H1 (cell line): ENCODE data around the gene ALDH1L2. TPM values are rescaled to one million over a fixed set of nuclear protein-coding genes. Genes with fewer than 3 reads are reported as not detected.
A peak's percentile ranks its signal among the peaks of the same experiment; 100 is the strongest.

Source experiments
- ATF2 ChIP-seq: IDR thresholded peaks from 2 replicates; pipeline ENCODE4 v1.6.1; 2012; ENCODE audit warnings: low read length, inconsistent platforms
- CBX5 ChIP-seq: fragments of 300-800, 300-1000 bp; sonication (generic); IDR thresholded peaks from 2 replicates; pipeline ENCODE4 v1.7.1; 2016; ENCODE audit warnings: antibody characterized with exemption, low read length, low read depth
- CEBPB ChIP-seq: IDR thresholded peaks from 2 replicates; pipeline ENCODE4 v1.6.1; 2012; ENCODE audit warnings: low read depth, low read length
- CHD1 ChIP-seq: IDR thresholded peaks from 2 replicates; pipeline ENCODE4 v1.6.1; 2012; ENCODE audit warnings: low read depth, low read length, improper control_type of control experiment
- CTBP2 ChIP-seq: IDR thresholded peaks from 2 replicates; pipeline ENCODE4 v1.7.0; 2011; ENCODE audit warnings: borderline replicate concordance, mild to moderate bottlenecking, moderate library complexity, mixed read lengths, low read length; ENCODE audit not compliant: insufficient read depth, insufficient read length
- E2F6 ChIP-seq: IDR thresholded peaks from 2 replicates; pipeline ENCODE4 v1.6.1; 2012; ENCODE audit warnings: inconsistent platforms
- GABPA ChIP-seq: IDR thresholded peaks from 2 replicates; pipeline ENCODE4 v1.6.1; 2011; ENCODE audit warnings: mild to moderate bottlenecking, low read length, moderate library complexity, borderline replicate concordance; ENCODE audit not compliant: insufficient read depth
- HDAC2 ChIP-seq, 2 experiments: fragments of 300-600 bp in 1 of 2; sonication (generic) in 1 of 2; IDR thresholded peaks; 2 replicates each; pipeline ENCODE4 v1.6.1; 2011 to 2012; ENCODE audit warnings: low read depth in 2 of 2, low read length in 2 of 2, mild to moderate bottlenecking in 2 of 2, moderate library complexity in 2 of 2, borderline replicate concordance in 1 of 2, inconsistent platforms in 1 of 2
- JUND ChIP-seq: IDR thresholded peaks from 2 replicates; pipeline ENCODE4 v1.6.1; 2011; ENCODE audit warnings: mild to moderate bottlenecking, improper control_type of control experiment, low read length
- KDM4A ChIP-seq: IDR thresholded peaks from one replicate; pipeline ENCODE4 v1.7.1; 2012; ENCODE audit warnings: low read depth, mild to moderate bottlenecking, moderate library complexity, low read length, inconsistent platforms; ENCODE audit not compliant: severe bottlenecking
- RBBP5 ChIP-seq: IDR thresholded peaks from 2 replicates; pipeline ENCODE4 v1.7.1; 2012; ENCODE audit warnings: low read depth, mild to moderate bottlenecking, inconsistent platforms, low read length, moderate library complexity, borderline replicate concordance
- RFX5 ChIP-seq: IDR thresholded peaks from 2 replicates; pipeline ENCODE4 v1.6.1; 2011; ENCODE audit warnings: low read depth, low read length, improper control_type of control experiment, borderline replicate concordance
- RNF2 ChIP-seq: fragments of 200-900, 300-1000 bp; sonication (generic); IDR thresholded peaks from 2 replicates; pipeline ENCODE4 v1.7.1; 2016; ENCODE audit warnings: borderline replicate concordance, low read depth, mild to moderate bottlenecking, antibody characterized with exemption, low read length; ENCODE audit not compliant: poor library complexity, severe bottlenecking; ENCODE audit errors: missing control alignments
- RXRA ChIP-seq: IDR thresholded peaks from 2 replicates; pipeline ENCODE4 v1.6.1; 2011; ENCODE audit warnings: low read depth, mild to moderate bottlenecking, low read length, moderate library complexity; ENCODE audit not compliant: insufficient read depth
- SAP30 ChIP-seq: fragments of 300-600 bp; sonication (generic); IDR thresholded peaks from 2 replicates; pipeline ENCODE4 v1.7.1; 2012; ENCODE audit warnings: low read length, moderate library complexity, mild to moderate bottlenecking, inconsistent platforms; ENCODE audit not compliant: insufficient read depth, insufficient replicate concordance
- SIRT6 ChIP-seq: IDR thresholded peaks from one replicate; pipeline ENCODE4 v1.7.1; 2012; ENCODE audit warnings: low read length, inconsistent platforms
- SIX5 ChIP-seq: IDR thresholded peaks from 2 replicates; pipeline ENCODE4 v1.6.1; 2011; ENCODE audit warnings: mild to moderate bottlenecking, low read depth, low read length
- SP4 ChIP-seq: IDR thresholded peaks from 2 replicates; pipeline ENCODE4 v1.6.1; 2012; ENCODE audit warnings: low read length, inconsistent platforms
- SUZ12 ChIP-seq: fragments of 200-600 bp; sonication (generic); IDR thresholded peaks from 2 replicates; pipeline ENCODE4 v1.6.1; 2012; ENCODE audit warnings: mild to moderate bottlenecking, inconsistent platforms, low read length, moderate library complexity, mixed read lengths
- TBP ChIP-seq: IDR thresholded peaks from 2 replicates; pipeline ENCODE4 v1.6.1; 2011; ENCODE audit warnings: low read depth, low read length, improper control_type of control experiment
- TEAD4 ChIP-seq: IDR thresholded peaks from 2 replicates; pipeline ENCODE4 v1.6.1; 2012; ENCODE audit warnings: low read depth, low read length, inconsistent platforms, mixed read lengths
- polyA plus RNA-seq, 7 experiments: library from polyadenylated mRNA; depleted of rRNA in 3 of 7; stranded (reverse) in 5 of 7; unstranded in 2 of 7; fragments of >200 nt in 5 of 7; fragments of 200-250 nt in 2 of 7; gene quantifications; 1 replicate in 5 of 7; 2 replicates in 1 of 7; 4 replicates in 1 of 7; pipeline versions ENCODE4 v1.2.1 to v1.2.3, GENCODE V29; 2011 to 2013; ENCODE audit warnings: missing spikeins in 2 of 7, mixed read lengths in 2 of 7
- total RNA-seq: library from RNA; stranded (reverse); fragmentation: NEBNext Ultra II Directional; extraction: Animal tissue kit (Norgen Biotek cat#: 25700); gene quantifications from 2 replicates; pipeline ENCODE4 v1.2.1, GENCODE V29; 2021

Gene ALDH1L2
- total and polyA plus RNA-seq, 2 of the 8 experiments (the other 6 are each of a cell fraction or from before 2014, with no cell fraction given) = 3.7 to 7.2 TPM

- no peak for TF ChIP-seq ATF2
- TF ChIP-seq SIRT6 = no peak
- no peak for TF ChIP-seq SAP30
- no peak for TF ChIP-seq CHD1
- TF ChIP-seq RXRA = no peak
- TF ChIP-seq SIX5 = no peak
- no peak for TF ChIP-seq KDM4A
- no peak for TF ChIP-seq CBX5
- TF ChIP-seq SP4 = no peak
- TF ChIP-seq E2F6 = no peak
- TF ChIP-seq TBP = peak; percentile 70; the same call in 1 of the 2 replicates
- no peak for TF ChIP-seq JUND
- TF ChIP-seq SUZ12 = no peak
- TF ChIP-seq RNF2 = no peak
- TF ChIP-seq CTBP2 = no peak
- TF ChIP-seq CEBPB = no peak
- TF ChIP-seq GABPA = no peak
- no peak for TF ChIP-seq HDAC2 (IDR thresholded peaks at IDR 0.05; ENCODE audit: borderline replicate concordance in 1 of 2, low read depth in 2 of 2, low read length in 2 of 2)
- no peak for TF ChIP-seq TEAD4
- TF ChIP-seq RFX5 = no peak
- TF ChIP-seq RBBP5 = no peak; the same call in 1 of the 2 replicates
These were observed 8.1 kb upstream of the ALDH1L2 start (continued) for GRCh38 chr12:105092336-105092735.
